ENCODE results near the gene FAM78B. TPM values are rescaled to one million over a fixed set of nuclear protein-coding genes. Genes with fewer than 3 reads are reported as not detected.

The FAM78B gene
- total and polyA plus RNA-seq, 10 of the 15 experiments (the other 5 are each of a cell fraction or from before 2014, with no cell fraction given), result 0.10 to 4.9 (median 1.6) TPM

- TF ChIP-seq TCF3 (IDR thresholded peaks at IDR 0.05; ENCODE audit: borderline replicate concordance, insufficient read depth, low read depth, low read length) (no peak), POU2F2 (IDR thresholded peaks at IDR 0.05; ENCODE audit: borderline replicate concordance, low read depth, low read length) (no peak), ZZZ3 (IDR thresholded peaks at IDR 0.05; ENCODE audit: control insufficient read depth, insufficient read length, low read depth) (no peak)
Measured at GRCh38 chr1:166069390-166069789, 97.4 kb downstream of the FAM78B start (continued).

GRCh38 chr1:166066107-166066506 lies 100.7 kb downstream of the FAM78B start:
- Histone ChIP-seq H4K20me1 (ENCODE audit: control insufficient read depth, insufficient read depth) (no peaks in the 10 kb centered on the region), H3K36me3 (ENCODE audit: control insufficient read depth in 2 of 2, insufficient read depth in 2 of 2, low read length in 1 of 2) (no peaks in the 10 kb centered on the region), H3K4me1 (ENCODE audit: control insufficient read depth, insufficient read depth, low read length) (no peaks in the 10 kb centered on the region), H3K79me2 (ENCODE audit: control insufficient read depth, insufficient read depth, low read length) (no peaks in the 10 kb centered on the region), H3K9me3 (replicated peaks; ENCODE audit: control insufficient read depth, insufficient read depth, low read length) (no peaks in the 10 kb centered on the region), H3K4me3 (no peak overlapping the region), H3K4me2 (ENCODE audit: control insufficient read depth, insufficient read depth) (no peak overlapping the region), H2AFZ (ENCODE audit: control insufficient read depth, low read depth, low read length) (no peak overlapping the region), H3K9ac (ENCODE audit: control insufficient read depth, insufficient read depth, low read length) (no peak overlapping the region), H3K27ac (ENCODE audit: control insufficient read depth, insufficient read depth) (no peak overlapping the region), H3K27me3 (replicated peaks in 1 of 2; ENCODE audit: control insufficient read depth in 2 of 2, insufficient read depth in 2 of 2, low read length in 1 of 2) (no peaks in the 10 kb centered on the region)
- ChIA-PET RAD21 (ENCODE audit: unreplicated experiment) (no interaction called here), POLR2A (no interaction called here), CTCF (interaction anchor here (1.7 kb wide), 1 partner anchor 24 kb away, joined by 3 read pairs; no protein-coding TSS in a partner anchor), SMC1A (ENCODE audit: uncharacterized antibody, unreplicated experiment) (no interaction called here)
- intact Hi-C loops (cut with micrococcal nuclease; ENCODE audit: unreplicated experiment), result no loop called here
- ATAC-seq (no peak), DNase-seq (ENCODE audit: low read depth, low spot score) (no peak), FAIRE-seq (no peak)
- in situ Hi-C loops (cut with MboI), result no loop called here
- BruUV-seq (replicated peaks), result no TSS peak
- TF ChIP-seq SUPT20H (IDR thresholded peaks at IDR 0.05; ENCODE audit: borderline replicate concordance, control insufficient read depth, low read depth, low read length) (no peak), TBL1XR1 (IDR thresholded peaks at IDR 0.05; ENCODE audit: low read depth, low read length) (no peak), ZNF217 (IDR thresholded peaks at IDR 0.05) (no peak), MXI1 (IDR thresholded peaks at IDR 0.05; ENCODE audit: low read depth, low read length) (no peak), WRNIP1 (IDR thresholded peaks at IDR 0.05; ENCODE audit: borderline replicate concordance, low read depth, low read length) (no peak)

Measured in GM12878 (cell line).